ENCODE measurements around the gene FGF13.

The FGF13 gene

DNA sequence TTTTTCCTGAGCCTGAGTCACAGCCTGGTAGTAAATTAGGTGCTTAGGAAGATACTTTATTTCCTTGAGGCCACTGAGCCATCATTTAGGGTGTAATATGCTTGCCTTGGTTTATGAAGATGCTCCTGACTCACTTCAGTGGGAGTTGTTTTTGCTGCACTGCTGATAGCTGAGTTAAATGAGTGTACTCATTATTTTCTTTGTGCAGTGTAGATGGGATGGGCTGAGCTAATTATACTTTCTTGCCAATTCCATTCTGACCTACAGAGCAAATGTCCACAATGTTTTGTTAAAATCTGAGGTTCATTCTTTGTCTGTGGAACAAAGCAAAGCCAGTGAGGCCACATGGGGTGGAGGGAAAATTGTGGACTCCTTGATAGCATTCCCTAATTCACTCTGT is 60.0 kb downstream of the FGF13 start:
- no peak for DNase-seq

GRCh38 chrX:138648568-138648967 is 62.9 kb downstream of the FGF13 start:
- DNase-seq, result no peak

- no peak for DNase-seq
Measured at GRCh38 chrX:138638996-138639395, 72.5 kb downstream of the FGF13 start.
